Fibroblast of pulmonary artery (primary cell): Measurements from ENCODE around the gene MRPL36.

Experiments
- DNase-seq: peaks from one replicate; pipeline ENCODE4 v3.0.0-alpha.2; 2010; ENCODE audit warnings: low read depth
- H3K4me3 ChIP-seq: replicated peaks from 2 replicates; pipeline ENCODE4 v1.5.1; 2011; ENCODE audit warnings: low read depth, mild to moderate bottlenecking, control low read depth, low read length, moderate library complexity
- CTCF ChIP-seq: IDR thresholded peaks from 2 replicates; pipeline ENCODE4 v1.5.1; 2011; ENCODE audit warnings: mild to moderate bottlenecking, control low read depth, low read length, inconsistent platforms; ENCODE audit errors: missing control alignments

Gene MRPL36

DNA sequence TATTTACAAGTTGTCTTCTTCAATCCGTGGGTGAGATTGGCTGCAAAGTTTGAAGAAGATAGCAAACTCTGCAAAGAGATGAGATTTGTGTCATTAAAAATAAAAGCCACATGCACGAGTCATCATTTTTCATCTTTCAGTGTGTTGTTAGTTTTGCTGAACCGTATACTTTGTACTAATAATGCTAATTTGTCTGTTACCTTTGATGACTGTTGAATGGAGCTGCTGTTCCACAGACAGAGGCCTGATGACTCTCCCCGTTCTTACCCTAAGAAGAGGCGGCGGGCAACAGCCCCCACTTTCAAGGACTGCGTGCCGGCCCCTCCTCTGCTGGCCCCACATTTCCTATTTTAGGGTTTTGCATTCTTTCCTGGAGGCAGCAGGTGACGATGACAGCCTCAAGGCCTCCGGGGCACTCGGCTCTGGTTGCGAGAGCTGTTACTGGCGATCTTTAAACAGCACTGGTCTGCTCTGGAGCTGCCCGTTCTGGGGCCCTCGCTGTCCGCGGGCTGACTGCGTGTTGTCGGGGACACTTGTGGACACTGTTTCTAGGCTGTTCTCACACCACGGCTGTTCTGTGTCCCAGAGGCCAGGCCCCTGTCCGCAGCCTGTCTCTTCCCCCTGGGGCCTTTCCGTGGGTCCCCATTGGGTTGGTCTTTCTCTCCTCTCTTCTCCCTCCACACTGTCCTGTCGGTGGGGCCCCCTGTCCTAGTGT is 36.7 kb upstream of the MRPL36 start:
- no peak for TF ChIP-seq CTCF
- no peak for DNase-seq
- no peak overlapping the region for H3K4me3 ChIP-seq

- H3K4me3 ChIP-seq = no peak overlapping the region
- no peak for DNase-seq
- TF ChIP-seq CTCF = no peak
Measured at GRCh38 chr5:1835431-1835830, 35.8 kb upstream of the MRPL36 start.

- no peak overlapping the region for H3K4me3 ChIP-seq
- no peak for TF ChIP-seq CTCF
- DNase-seq = no peak
Measured at GRCh38 chr5:1834721-1835429, 35.2 kb upstream of the MRPL36 start.

DNA sequence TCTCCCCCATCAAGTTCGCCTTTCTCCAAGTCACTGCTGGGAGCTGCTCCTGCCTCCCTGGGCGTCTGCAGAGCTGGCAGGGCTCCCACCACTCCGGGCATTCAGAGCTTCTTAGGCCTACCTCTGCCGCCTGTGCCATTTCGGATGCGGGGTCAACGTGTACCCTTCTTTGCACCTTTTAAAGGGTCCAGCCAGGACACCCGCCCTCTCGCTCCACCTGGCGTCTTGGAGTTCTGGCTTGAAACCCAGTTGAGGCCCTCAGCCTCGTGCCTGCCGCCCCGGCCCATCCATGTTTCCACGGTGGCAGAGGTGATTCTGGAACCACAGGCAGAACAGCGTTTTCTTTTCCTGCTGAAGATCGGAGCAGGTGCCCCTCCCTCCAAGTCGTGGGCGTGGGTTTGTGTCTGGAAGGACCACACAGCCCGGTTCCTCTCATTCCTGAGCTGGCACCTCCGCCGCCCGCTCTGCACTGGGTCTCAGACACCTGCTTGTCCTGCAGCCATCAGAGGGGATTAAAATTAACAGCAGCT is 34.5 kb upstream of the MRPL36 start:
- DNase-seq = no peak
- H3K4me3 ChIP-seq = no peak overlapping the region
- no peak for TF ChIP-seq CTCF

GRCh38 chr5:1833264-1834021 is 33.8 kb upstream of the MRPL36 start:
- DNase-seq = no peak
- no peak for TF ChIP-seq CTCF
- H3K4me3 ChIP-seq = no peak overlapping the region

- no peak overlapping the region for H3K4me3 ChIP-seq
- TF ChIP-seq CTCF = no peak
- DNase-seq = no peak
Measured at GRCh38 chr5:1832511-1833250, 33.0 kb upstream of the MRPL36 start.
